Astrocyte of the spinal cord (primary cell): ENCODE data around the gene FDXR.
"Not testable (repeated sequence)": the region's sequence is repeated elsewhere in the genome, so short reads cannot be mapped to it uniquely, and the experiment has no call there.

Experiments used
- DNase-seq: peaks from one replicate; pipeline ENCODE4 v3.0.0; 2011; ENCODE audit warnings: low read depth, low spot score
- H3K4me3 ChIP-seq: 2 replicates; pipeline ENCODE4 v1.5.1; 2011; ENCODE audit warnings: low read depth, mild to moderate bottlenecking, low read length, moderate library complexity
- CTCF ChIP-seq: IDR thresholded peaks from 2 replicates; pipeline ENCODE4 v1.5.1; 2012; ENCODE audit warnings: low read depth, mild to moderate bottlenecking, low read length, inconsistent platforms
- in situ Hi-C: cut with HindIII; loops from 2 replicates; pipeline ENCODE4 v1.10.0; 2017; ENCODE audit warnings: low sequenced_read_pairs

Gene FDXR

GRCh38 chr17:74871356-74872076 is 1.3 kb downstream of the FDXR start:
- in situ Hi-C loops = no loop called here
- no peak for DNase-seq
- H3K4me3 ChIP-seq = peak overlapping the region; percentile 84
- no peak for TF ChIP-seq CTCF

- TF ChIP-seq CTCF = no peak
- in situ Hi-C loops = no loop called here
- DNase-seq = no peak
- H3K4me3 ChIP-seq = no peak overlapping the region
Observed at GRCh38 chr17:74870512-74870911, 2.3 kb downstream of the FDXR start.

- H3K4me3 ChIP-seq, DNase-seq, in situ Hi-C loops: not testable (repeated sequence)
Observed at GRCh38 chr17:74870028-74870427, 2.8 kb downstream of the FDXR start.

- H3K4me3 ChIP-seq = no peak overlapping the region
- no peak for TF ChIP-seq CTCF
- in situ Hi-C loops = no loop called here
- no peak for DNase-seq
Observed at GRCh38 chr17:74868908-74869255, 3.9 kb downstream of the FDXR start.

GRCh38 chr17:74868251-74868907 is 4.4 kb downstream of the FDXR start:
- in situ Hi-C loops = no loop called here

GRCh38 chr17:74866198-74866835 is 6.5 kb downstream of the FDXR start:
- no peak overlapping the region for H3K4me3 ChIP-seq
- in situ Hi-C loops = no loop called here
- TF ChIP-seq CTCF = no peak
- no peak for DNase-seq

More at GRCh38 chr17:74868251-74868907, 4.4 kb downstream of the FDXR start:
- TF ChIP-seq CTCF = no peak
- no peak overlapping the region for H3K4me3 ChIP-seq
- DNase-seq = no peak
